Mesodermal cell (in vitro differentiated cells): ENCODE measurements around the gene CRTC3.
"Not testable (repeated sequence)": the region's sequence is repeated elsewhere in the genome, so short reads cannot be mapped to it uniquely, and the experiment has no call there.

ENCODE experiments used
- H3K27ac ChIP-seq: 2 replicates; pipeline ENCODE4 v1.7.0; 2013; ENCODE audit warnings: mild to moderate bottlenecking, low read depth, low read length, moderate library complexity; ENCODE audit not compliant: severe bottlenecking
- H3K36me3 ChIP-seq: 2 replicates; pipeline ENCODE4 v1.7.1; 2013; ENCODE audit warnings: mild to moderate bottlenecking, low read length, moderate library complexity; ENCODE audit not compliant: control insufficient read depth, insufficient read depth
- H3K4me1 ChIP-seq: one replicate; pipeline ENCODE4 v1.7.1; 2013; ENCODE audit warnings: mild to moderate bottlenecking, low read length; ENCODE audit not compliant: insufficient read depth, control insufficient read depth, poor library complexity, severe bottlenecking
- H3K4me3 ChIP-seq: 2 replicates; pipeline ENCODE4 v1.7.0; 2013; ENCODE audit warnings: low read length, control low read depth, mild to moderate bottlenecking; ENCODE audit not compliant: insufficient read depth, poor library complexity, severe bottlenecking; ENCODE audit errors: extremely low read depth
- H3K9me3 ChIP-seq: 2 replicates; pipeline ENCODE4 v1.7.1; 2013; ENCODE audit warnings: mild to moderate bottlenecking, low read length, moderate library complexity; ENCODE audit not compliant: control insufficient read depth
- WGBS, 2 experiments: methylation state at CpG; one replicate each; pipeline ENCODE4 v1.1.5; 2013; ENCODE audit warnings: missing lambda C conversion rate in 2 of 2; ENCODE audit not compliant: insufficient coverage in 2 of 2; 5-methylcytosine and 5-hydroxymethylcytosine counted together

CRTC3 gene

GRCh38 chr15:90619939-90620338 is 90.2 kb downstream of the CRTC3 start:
- Histone ChIP-seq H3K27ac (no peak overlapping the region), H3K4me1 (no peaks in the 10 kb centered on the region), H3K36me3 (peaks cover 22% of the 10 kb centered on the region), H3K4me3 (no peak overlapping the region), H3K9me3 (no peaks in the 10 kb centered on the region)
- 91 to 98% methylated on average over 4 to 5 of the region's 5 CpGs for WGBS, 2 experiments

GRCh38 chr15:90620379-90621067 is 90.8 kb downstream of the CRTC3 start:
- Histone ChIP-seq H3K27ac (no peak overlapping the region), H3K4me3 (no peak overlapping the region), H3K36me3 (peaks cover 19% of the 10 kb centered on the region), H3K9me3 (no peaks in the 10 kb centered on the region), H3K4me1 (no peaks in the 10 kb centered on the region)
- 91 to 93% methylated on average over 11 to 12 of the region's 13 CpGs for WGBS, 2 experiments

- 68 to 87% methylated on average over 5 of the region's 6 CpGs for WGBS, 2 experiments
- peaks cover 5% of the 10 kb centered on the region for H3K4me1 ChIP-seq
Measured at GRCh38 chr15:90623854-90624253, 94.1 kb downstream of the CRTC3 start.

GRCh38 chr15:90624278-90624981 is 94.7 kb downstream of the CRTC3 start:
- 83 to 91% methylated on average over 11 to 12 of the region's 13 CpGs for WGBS, 2 experiments
- Histone ChIP-seq H3K4me3 (no peak overlapping the region), H3K27ac (no peak overlapping the region), H3K4me1 (peaks cover 5% of the 10 kb centered on the region), H3K9me3 (no peaks in the 10 kb centered on the region), H3K36me3 (peaks cover 36% of the 10 kb centered on the region)

More at GRCh38 chr15:90623854-90624253, 94.1 kb downstream of the CRTC3 start:
- H3K36me3 ChIP-seq, result peaks cover 33% of the 10 kb centered on the region
- no peak overlapping the region for H3K4me3 ChIP-seq
- no peak overlapping the region for H3K27ac ChIP-seq
- no peaks in the 10 kb centered on the region for H3K9me3 ChIP-seq

- H3K4me3 ChIP-seq, result no peak overlapping the region
- 90 to 97% methylated on average over 2 to 4 of the region's 7 CpGs for WGBS, 2 experiments
- H3K4me1 ChIP-seq, result peaks cover 5% of the 10 kb centered on the region
- H3K27ac ChIP-seq, result no peak overlapping the region
- peaks cover 42% of the 10 kb centered on the region for H3K36me3 ChIP-seq
- no peaks in the 10 kb centered on the region for H3K9me3 ChIP-seq
Measured at GRCh38 chr15:90625037-90625436, 95.3 kb downstream of the CRTC3 start.

- H3K36me3 ChIP-seq, result peaks cover 62% of the 10 kb centered on the region
- WGBS, 2 experiments, result 97% methylated on average over 8 to 12 of the region's 12 CpGs
- no peak overlapping the region for H3K4me3 ChIP-seq
- no peak overlapping the region for H3K27ac ChIP-seq
- H3K9me3 ChIP-seq, result no peaks in the 10 kb centered on the region
- H3K4me1 ChIP-seq, result peaks cover 5% of the 10 kb centered on the region
Measured at GRCh38 chr15:90629217-90629616, 99.5 kb downstream of the CRTC3 start.

GRCh38 chr15:90633360-90633759 is 103.6 kb downstream of the CRTC3 start:
- 93 to 100% methylated on average over 1 to 3 of the region's 3 CpGs for WGBS, 2 experiments
- H3K27ac ChIP-seq, result no peak overlapping the region
- H3K4me3 ChIP-seq, result no peak overlapping the region
- H3K9me3 ChIP-seq, result no peaks in the 10 kb centered on the region
- peaks cover 59% of the 10 kb centered on the region for H3K36me3 ChIP-seq
- peaks cover 3% of the 10 kb centered on the region for H3K4me1 ChIP-seq

- peaks cover 50% of the 10 kb centered on the region for H3K36me3 ChIP-seq
- WGBS, 2 experiments, result no CpG with 5 or more reads among the region's 3 CpGs
- H3K27ac ChIP-seq, result not testable (repeated sequence)
Measured at GRCh38 chr15:90636993-90637392, 107.3 kb downstream of the CRTC3 start.

GRCh38 chr15:90637693-90638092 is 108.0 kb downstream of the CRTC3 start:
- Histone ChIP-seq H3K9me3 (no peaks in the 10 kb centered on the region), H3K36me3 (peaks cover 51% of the 10 kb centered on the region), H3K4me1 (no peaks in the 10 kb centered on the region), H3K4me3 (no peak overlapping the region), H3K27ac (no peak overlapping the region)
- WGBS, 2 experiments, result 89 to 92% methylated on average over 3 to 4 of the region's 6 CpGs

More at GRCh38 chr15:90636993-90637392, 107.3 kb downstream of the CRTC3 start:
- H3K4me1 ChIP-seq, H3K4me3 ChIP-seq, H3K9me3 ChIP-seq: not testable (repeated sequence)

GRCh38 chr15:90638201-90638691 is 108.5 kb downstream of the CRTC3 start:
- H3K36me3 ChIP-seq, result peaks cover 54% of the 10 kb centered on the region
- no peaks in the 10 kb centered on the region for H3K4me1 ChIP-seq
- no peaks in the 10 kb centered on the region for H3K9me3 ChIP-seq
- H3K27ac ChIP-seq, result no peak overlapping the region
- 76 to 85% methylated on average over 5 to 6 of the region's 12 CpGs for WGBS, 2 experiments
- H3K4me3 ChIP-seq, result no peak overlapping the region

- peaks cover 54% of the 10 kb centered on the region for H3K36me3 ChIP-seq
- H3K9me3 ChIP-seq, result no peaks in the 10 kb centered on the region
- 94 to 97% methylated on average over 3 to 8 of the region's 11 CpGs for WGBS, 2 experiments
Measured at GRCh38 chr15:90638963-90639362, 109.2 kb downstream of the CRTC3 start.

More at GRCh38 chr15:90638963-90639362, 109.2 kb downstream of the CRTC3 start:
- H3K4me3 ChIP-seq, result no peak overlapping the region
- no peak overlapping the region for H3K27ac ChIP-seq
- no peaks in the 10 kb centered on the region for H3K4me1 ChIP-seq
